MCF 10A (cell line): ENCODE results near the gene PRKAR1B. TPM values are rescaled to one million over a fixed set of nuclear protein-coding genes. Genes with fewer than 3 reads are reported as not detected.

Source experiments
- BruUV-seq: library from RNA; stranded (reverse); fragments of 400-500 nt; replicated peaks from 2 replicates; lab custom pipeline; 2021; lab: Mats Ljungman, UMichigan
- CTCF ChIA-PET: fragments of 300-600 bp; sonication (Branson Sonifier 250); formaldehyde crosslinking; extraction: SDS; loops from one replicate; lab custom pipeline; 2021; ENCODE audit warnings: antibody characterized with exemption, inconsistent platforms; lab: Yijun Ruan, JAX
- POLR2A ChIA-PET: fragments of 300-600, 350-650 bp; sonication (Branson Sonifier 250); formaldehyde crosslinking; extraction: SDS; loops from one replicate; lab custom pipeline; 2020; ENCODE audit warnings: antibody characterized with exemption, inconsistent platforms; lab: Yijun Ruan, JAX
- DNase-seq: peaks from one replicate; pipeline ENCODE4 v3.0.0-alpha.2; 2018; ENCODE audit not compliant: unreplicated experiment
- H3K27ac Mint-ChIP-seq: one replicate; pipeline ENCODE4 v1.8.0; 2022; ENCODE audit warnings: mild to moderate bottlenecking, low read depth, mixed read lengths; ENCODE audit not compliant: unreplicated experiment
- H3K27me3 Mint-ChIP-seq: one replicate; pipeline ENCODE4 v1.8.0; 2022; ENCODE audit warnings: mixed read lengths; ENCODE audit not compliant: insufficient read depth, unreplicated experiment
- H3K36me3 Mint-ChIP-seq: one replicate; pipeline ENCODE4 v1.8.0; 2022; ENCODE audit warnings: mild to moderate bottlenecking, moderate library complexity, mixed read lengths; ENCODE audit not compliant: insufficient read depth, unreplicated experiment
- H3K4me1 Mint-ChIP-seq: one replicate; pipeline ENCODE4 v1.8.0; 2022; ENCODE audit warnings: mixed read lengths; ENCODE audit not compliant: insufficient read depth, unreplicated experiment
- H3K4me3 Mint-ChIP-seq: one replicate; pipeline ENCODE4 v1.8.0; 2022; ENCODE audit warnings: mild to moderate bottlenecking, moderate library complexity, mixed read lengths; ENCODE audit not compliant: unreplicated experiment
- H3K9me3 Mint-ChIP-seq: one replicate; pipeline ENCODE4 v1.8.0; 2022; ENCODE audit warnings: mixed read lengths; ENCODE audit not compliant: unreplicated experiment
- intact Hi-C: fragments of 100-400 bp; cut with micrococcal nuclease; formaldehyde crosslinking; loops from 2 replicates; pipeline ENCODE4 v1.14.1; 2022
- total RNA-seq: library from RNA; stranded (reverse); gene quantifications from 2 replicates; pipeline ENCODE4 v1.2.3, GENCODE V29; 2022
- TF ChIP-seq, protein P1 (sequence below): fragments of 200-600 bp; IDR thresholded peaks from one replicate; pipeline ENCODE4 v1.8.0; 2022; ENCODE audit warnings: antibody characterized with exemption, mild to moderate bottlenecking; ENCODE audit not compliant: unreplicated experiment

Gene PRKAR1B
- total RNA-seq, 1 experiment from 2014 or later: 31.5 TPM

DNA sequence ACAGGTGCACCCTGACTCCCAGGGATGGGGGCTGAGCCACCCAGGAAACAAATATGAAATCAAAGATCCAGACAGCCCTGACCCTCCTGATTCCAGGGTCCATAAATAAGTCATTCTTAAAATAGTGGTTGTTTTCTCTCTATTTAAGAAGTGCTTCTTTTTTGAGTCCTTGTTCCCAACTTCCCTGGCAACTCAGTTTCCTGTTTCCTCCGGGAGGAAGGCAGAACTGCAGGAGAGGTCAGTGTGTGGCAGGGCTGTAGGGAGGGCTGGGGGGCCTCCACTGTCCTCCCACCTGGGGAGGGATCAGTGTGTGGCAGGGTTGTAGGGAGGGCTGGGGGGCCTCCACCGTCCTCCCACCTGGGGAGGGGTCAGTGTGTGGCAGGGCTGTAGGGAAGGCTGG lies 118.7 kb downstream of the PRKAR1B start:
- ChIA-PET POLR2A (no interaction called here), CTCF (no interaction called here)
- H3K27me3 Mint-ChIP-seq: no peaks in the 10 kb centered on the region
- TF ChIP-seq, protein P1, sequence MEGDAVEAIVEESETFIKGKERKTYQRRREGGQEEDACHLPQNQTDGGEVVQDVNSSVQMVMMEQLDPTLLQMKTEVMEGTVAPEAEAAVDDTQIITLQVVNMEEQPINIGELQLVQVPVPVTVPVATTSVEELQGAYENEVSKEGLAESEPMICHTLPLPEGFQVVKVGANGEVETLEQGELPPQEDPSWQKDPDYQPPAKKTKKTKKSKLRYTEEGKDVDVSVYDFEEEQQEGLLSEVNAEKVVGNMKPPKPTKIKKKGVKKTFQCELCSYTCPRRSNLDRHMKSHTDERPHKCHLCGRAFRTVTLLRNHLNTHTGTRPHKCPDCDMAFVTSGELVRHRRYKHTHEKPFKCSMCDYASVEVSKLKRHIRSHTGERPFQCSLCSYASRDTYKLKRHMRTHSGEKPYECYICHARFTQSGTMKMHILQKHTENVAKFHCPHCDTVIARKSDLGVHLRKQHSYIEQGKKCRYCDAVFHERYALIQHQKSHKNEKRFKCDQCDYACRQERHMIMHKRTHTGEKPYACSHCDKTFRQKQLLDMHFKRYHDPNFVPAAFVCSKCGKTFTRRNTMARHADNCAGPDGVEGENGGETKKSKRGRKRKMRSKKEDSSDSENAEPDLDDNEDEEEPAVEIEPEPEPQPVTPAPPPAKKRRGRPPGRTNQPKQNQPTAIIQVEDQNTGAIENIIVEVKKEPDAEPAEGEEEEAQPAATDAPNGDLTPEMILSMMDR: no peak
- H3K36me3 Mint-ChIP-seq: peaks cover 21% of the 10 kb centered on the region
- no TSS peak for BruUV-seq
- no peaks in the 10 kb centered on the region for H3K4me1 Mint-ChIP-seq
- H3K9me3 Mint-ChIP-seq: peaks cover 11% of the 10 kb centered on the region
- no peak overlapping the region for H3K27ac Mint-ChIP-seq
- intact Hi-C loops: no loop called here
- DNase-seq: no peak
- no peak overlapping the region for H3K4me3 Mint-ChIP-seq

GRCh38 chr7:607938-608337 lies 119.1 kb downstream of the PRKAR1B start:
- intact Hi-C loops: no loop called here
- DNase-seq: no peak
- TF ChIP-seq, protein P1: no peak
- Mint-ChIP-seq H3K27ac (no peak overlapping the region), H3K4me1 (no peaks in the 10 kb centered on the region), H3K4me3 (no peak overlapping the region), H3K9me3 (peaks cover 11% of the 10 kb centered on the region), H3K27me3 (no peaks in the 10 kb centered on the region), H3K36me3 (peaks cover 21% of the 10 kb centered on the region)
- ChIA-PET CTCF (no interaction called here), POLR2A (no interaction called here)
- BruUV-seq: no TSS peak

DNA sequence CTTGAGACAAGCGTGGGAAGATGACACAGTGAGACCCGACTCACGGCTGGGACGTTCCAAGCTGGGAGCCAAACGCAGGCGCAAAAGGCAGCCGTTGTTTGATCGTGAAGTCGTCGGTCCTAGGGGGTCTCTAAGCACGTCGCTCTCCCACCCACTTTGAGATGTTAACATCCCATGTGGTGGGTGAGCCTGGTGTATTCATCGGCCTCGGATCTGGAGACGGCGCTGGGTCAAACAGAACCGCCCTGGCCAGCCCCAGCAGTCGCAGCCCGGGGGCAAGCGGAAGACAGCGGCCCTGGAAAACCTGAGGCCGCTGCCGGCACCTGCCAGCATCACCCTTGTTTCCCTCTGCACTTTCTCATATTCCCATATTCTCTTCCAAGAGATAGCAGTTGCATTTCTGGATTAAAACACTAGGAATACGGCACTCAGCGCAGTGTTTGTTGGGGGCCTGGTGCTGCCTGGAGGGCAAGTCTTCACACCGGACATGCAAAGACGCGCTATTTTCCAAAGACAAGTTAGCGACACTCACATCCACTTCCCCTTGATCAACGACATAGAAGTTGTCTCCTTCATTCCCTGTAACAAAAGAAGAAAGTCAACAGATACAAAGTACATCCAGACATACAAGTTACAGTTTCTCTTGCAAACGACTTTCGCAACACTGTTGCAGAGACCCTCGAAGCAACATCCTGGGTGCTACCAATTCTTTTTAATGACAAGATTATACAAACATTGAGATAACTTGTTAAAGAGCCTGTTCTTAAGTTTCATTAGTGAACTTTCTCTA lies 121.2 kb downstream of the PRKAR1B start:
- H3K27me3 Mint-ChIP-seq: no peaks in the 10 kb centered on the region
- TF ChIP-seq, protein P1: no peak
- CTCF ChIA-PET: interaction anchor here (0.6 kb wide), 1 partner anchor 355 kb away, joined by 3 read pairs; no protein-coding TSS in a partner anchor
- POLR2A ChIA-PET: no interaction called here
- BruUV-seq: no TSS peak
- H3K36me3 Mint-ChIP-seq: peaks cover 11% of the 10 kb centered on the region
- H3K27ac Mint-ChIP-seq: no peak overlapping the region
- H3K9me3 Mint-ChIP-seq: no peaks in the 10 kb centered on the region
- no peak for DNase-seq
- no peak overlapping the region for H3K4me3 Mint-ChIP-seq
- intact Hi-C loops: no loop called here
- no peaks in the 10 kb centered on the region for H3K4me1 Mint-ChIP-seq

GRCh38 chr7:604884-605531 lies 122.1 kb downstream of the PRKAR1B start:
- Mint-ChIP-seq H3K27me3 (no peaks in the 10 kb centered on the region), H3K27ac (no peak overlapping the region), H3K4me3 (no peak overlapping the region), H3K9me3 (no peaks in the 10 kb centered on the region), H3K36me3 (peaks cover 9% of the 10 kb centered on the region), H3K4me1 (no peaks in the 10 kb centered on the region)
- ChIA-PET POLR2A (interaction anchor here (0.6 kb wide), 1 partner anchor 10 kb away, joined by 4 read pairs; no protein-coding TSS in a partner anchor), CTCF (interaction anchor here (0.6 kb wide), 1 partner anchor 355 kb away, joined by 3 read pairs; no protein-coding TSS in a partner anchor)
- TF ChIP-seq, protein P1: no peak
- no TSS peak for BruUV-seq
- DNase-seq: no peak
- intact Hi-C loops: no loop called here
